ENCODE results near the gene SH3RF2. TPM values are rescaled to one million over a fixed set of nuclear protein-coding genes. Genes with fewer than 3 reads are reported as not detected.

SH3RF2 gene
- total RNA-seq, 2 experiments from 2014 or later = not detected

- intact Hi-C loops (cut with micrococcal nuclease; ENCODE audit: unreplicated experiment) = no loop called here
- POLR2A ChIA-PET = interaction anchor here (0.6 to 1.2 kb wide), 2 partner anchors 73 to 1849 kb away, joined by 3 read pairs; no protein-coding TSS in a partner anchor
- H3K4me1 ChIP-seq (ENCODE audit: insufficient read depth, low read length, poor library complexity, severe bottlenecking) = no peaks in the 10 kb centered on the region
- no peak overlapping the region for H3K4me2 ChIP-seq (ENCODE audit: low read length)
- H3K27ac ChIP-seq (ENCODE audit: low read depth, low read length, poor library complexity, severe bottlenecking) = no peak overlapping the region
- H2AFZ ChIP-seq (ENCODE audit: low read length) = no peak overlapping the region
- no peaks in the 10 kb centered on the region for H3K36me3 ChIP-seq (ENCODE audit: insufficient read depth, low read length)
- H4K20me1 ChIP-seq (ENCODE audit: insufficient read depth, low read length) = no peaks in the 10 kb centered on the region
- no peak for DNase-seq (ENCODE audit: low spot score)
- CTCF ChIA-PET (ENCODE audit: unreplicated experiment) = interaction anchor here (1.2 kb wide), 1 partner anchor 11 kb away, joined by 5 read pairs; no protein-coding TSS in a partner anchor
- TF ChIP-seq EZH2phosphoT487 (IDR thresholded peaks at IDR 0.05; ENCODE audit: borderline replicate concordance, low read depth, low read length) = no peak
- TF ChIP-seq CTCF (conservative IDR thresholded peaks at IDR 0.05; ENCODE audit: low read length) = no peak
- no peaks in the 10 kb centered on the region for H3K9me2 ChIP-seq (ENCODE audit: insufficient read depth, low read length)
- H3K4me3 ChIP-seq (ENCODE audit: low read depth, low read length, poor library complexity, severe bottlenecking) = no peak overlapping the region
- BruUV-seq (replicated peaks) = no TSS peak
- no peaks in the 10 kb centered on the region for H3K9me3 ChIP-seq (ENCODE audit: low read length)
- H3K79me2 ChIP-seq (ENCODE audit: insufficient read depth, low read depth, low read length) = no peaks in the 10 kb centered on the region
These were observed 51.5 kb downstream of the SH3RF2 start for GRCh38 chr5:145987856-145988255.

GRCh38 chr5:145988993-145989392, 52.6 kb downstream of the SH3RF2 start:
- POLR2A ChIA-PET = no interaction called here
- no peaks in the 10 kb centered on the region for H3K9me3 ChIP-seq (ENCODE audit: low read length)
- no peaks in the 10 kb centered on the region for H3K9me2 ChIP-seq (ENCODE audit: insufficient read depth, low read length)
- H3K4me1 ChIP-seq (ENCODE audit: insufficient read depth, low read length, poor library complexity, severe bottlenecking) = no peaks in the 10 kb centered on the region
- no peak overlapping the region for H3K27ac ChIP-seq (ENCODE audit: low read depth, low read length, poor library complexity, severe bottlenecking)
- CTCF ChIA-PET (ENCODE audit: unreplicated experiment) = no interaction called here
- H3K4me2 ChIP-seq (ENCODE audit: low read length) = no peak overlapping the region
- H4K20me1 ChIP-seq (ENCODE audit: insufficient read depth, low read length) = no peaks in the 10 kb centered on the region
- no peaks in the 10 kb centered on the region for H3K79me2 ChIP-seq (ENCODE audit: insufficient read depth, low read depth, low read length)
- intact Hi-C loops (cut with micrococcal nuclease; ENCODE audit: unreplicated experiment) = no loop called here
- no peak overlapping the region for H2AFZ ChIP-seq (ENCODE audit: low read length)
- DNase-seq (ENCODE audit: low spot score) = no peak
- BruUV-seq (replicated peaks) = no TSS peak
- H3K36me3 ChIP-seq (ENCODE audit: insufficient read depth, low read length) = no peaks in the 10 kb centered on the region
- TF ChIP-seq CTCF (conservative IDR thresholded peaks at IDR 0.05; ENCODE audit: low read length) (no peak), EZH2phosphoT487 (IDR thresholded peaks at IDR 0.05; ENCODE audit: borderline replicate concordance, low read depth, low read length) (no peak)
- no peak overlapping the region for H3K4me3 ChIP-seq (ENCODE audit: low read depth, low read length, poor library complexity, severe bottlenecking)

GRCh38 chr5:145989428-145989827, 53.0 kb downstream of the SH3RF2 start:
- ChIA-PET POLR2A (interaction anchor here (0.6 kb wide), 1 partner anchor 10 kb away, joined by 3 read pairs; no protein-coding TSS in a partner anchor), CTCF (ENCODE audit: unreplicated experiment) (no interaction called here)
- DNase-seq (ENCODE audit: low spot score) = no peak
- intact Hi-C loops (cut with micrococcal nuclease; ENCODE audit: unreplicated experiment) = no loop called here
- BruUV-seq (replicated peaks) = no TSS peak
- no peaks in the 10 kb centered on the region for H3K9me2 ChIP-seq (ENCODE audit: insufficient read depth, low read length)
- H3K27ac ChIP-seq (ENCODE audit: low read depth, low read length, poor library complexity, severe bottlenecking) = no peak overlapping the region
- H4K20me1 ChIP-seq (ENCODE audit: insufficient read depth, low read length) = no peaks in the 10 kb centered on the region
- no peak overlapping the region for H2AFZ ChIP-seq (ENCODE audit: low read length)
- TF ChIP-seq CTCF (conservative IDR thresholded peaks at IDR 0.05; ENCODE audit: low read length) (no peak), EZH2phosphoT487 (IDR thresholded peaks at IDR 0.05; ENCODE audit: borderline replicate concordance, low read depth, low read length) (no peak)
- no peaks in the 10 kb centered on the region for H3K9me3 ChIP-seq (ENCODE audit: low read length)
- no peaks in the 10 kb centered on the region for H3K36me3 ChIP-seq (ENCODE audit: insufficient read depth, low read length)
- no peak overlapping the region for H3K4me3 ChIP-seq (ENCODE audit: low read depth, low read length, poor library complexity, severe bottlenecking)
- H3K79me2 ChIP-seq (ENCODE audit: insufficient read depth, low read depth, low read length) = no peaks in the 10 kb centered on the region
- H3K4me1 ChIP-seq (ENCODE audit: insufficient read depth, low read length, poor library complexity, severe bottlenecking) = no peaks in the 10 kb centered on the region
- no peak overlapping the region for H3K4me2 ChIP-seq (ENCODE audit: low read length)

Measured in OCI-LY7 (cell line).